Vagina (tissue), 2 donors: ENCODE results near the gene LRRC4C. TPM values are rescaled to one million over a fixed set of nuclear protein-coding genes. Genes with fewer than 3 reads are reported as not detected.

Source experiments
- DNase-seq, 2 donors: peaks; one replicate each; pipeline ENCODE4 v3.0.0-alpha.2; 2017; ENCODE audit errors: extremely low spot score in 2 of 2
- H3K27ac ChIP-seq: fragments of 200-600 bp; sonication (generic); one replicate; pipeline ENCODE4 v1.5.1; 2019
- H3K27me3 ChIP-seq: fragments of 200-600 bp; sonication (generic); one replicate; pipeline ENCODE4 v1.5.1; 2019
- H3K36me3 ChIP-seq, 2 donors: fragments of 200-600 bp; sonication (generic); one replicate each; pipeline ENCODE4 v1.5.1; 2017 to 2019
- H3K4me1 ChIP-seq: fragments of 200-600 bp; sonication (generic); one replicate; pipeline ENCODE4 v1.5.1; 2019
- H3K4me3 ChIP-seq, 2 donors: fragments of 200-600 bp; sonication (generic); 1 replicate in 1 of 2; 2 replicates in 1 of 2; pipeline ENCODE4 v1.5.1; 2016 to 2019
- H3K9me3 ChIP-seq: fragments of 200-600 bp; sonication (generic); one replicate; pipeline ENCODE4 v1.5.1; 2019
- POLR2A ChIP-seq, 2 donors: fragments of 450-650 bp; IDR thresholded peaks; one replicate each; pipeline ENCODE4 v1.6.1; 2017; ENCODE audit warnings: antibody characterized with exemption in 2 of 2, mild to moderate bottlenecking in 2 of 2, moderate library complexity in 2 of 2
- POLR2AphosphoS5 ChIP-seq, 2 donors: sonication (generic); formaldehyde crosslinking; IDR thresholded peaks; one replicate each; pipeline ENCODE4 v1.9.0; 2017; ENCODE audit warnings: antibody characterized with exemption in 2 of 2, mild to moderate bottlenecking in 2 of 2, low read depth in 1 of 2; ENCODE audit not compliant: insufficient read depth in 1 of 2
- intact Hi-C: fragments of 100-400 bp; cut with DNase I; formaldehyde crosslinking; loops from one replicate; pipeline ENCODE4 v1.15.1; 2023
- total RNA-seq: library from RNA; depleted of rRNA; stranded (reverse); fragments of >200 nt; gene quantifications from one replicate; pipeline ENCODE4 v1.2.3, GENCODE V29; 2016
- TF ChIP-seq, protein P1 (sequence below), 3 experiments: fragments of 450-650 bp in 2 of 3; fragments of 200-600 bp in 1 of 3; sonication (generic) in 1 of 3; IDR thresholded peaks; one replicate each; pipeline ENCODE4 v1.5.1; 2017 to 2019; ENCODE audit warnings: antibody characterized with exemption in 3 of 3, mild to moderate bottlenecking in 2 of 3, moderate library complexity in 2 of 3

Gene LRRC4C
- total RNA-seq, 1 donor from 2014 or later: 5.6 TPM

- intact Hi-C loops: no loop called here
Measured at GRCh38 chr11:40291741-40292140, 1167.7 kb downstream of the LRRC4C start.

GRCh38 chr11:40291329-40291728 lies 1168.1 kb downstream of the LRRC4C start:
- Histone ChIP-seq H3K4me1 (no peaks in the 10 kb centered on the region), H3K36me3 (no peaks in the 10 kb centered on the region), H3K27ac (no peak overlapping the region), H3K4me3 (peak overlapping the region; percentile 37 to 51), H3K27me3 (no peaks in the 10 kb centered on the region), H3K9me3 (no peaks in the 10 kb centered on the region)
- no peak for DNase-seq
- intact Hi-C loops: no loop called here
- TF ChIP-seq POLR2AphosphoS5 (IDR thresholded peaks at IDR 0.05; ENCODE audit: insufficient read depth in 1 of 2, low read depth in 1 of 2) (no peak), POLR2A (IDR thresholded peaks at IDR 0.05) (no peak)
- TF ChIP-seq, protein P1, sequence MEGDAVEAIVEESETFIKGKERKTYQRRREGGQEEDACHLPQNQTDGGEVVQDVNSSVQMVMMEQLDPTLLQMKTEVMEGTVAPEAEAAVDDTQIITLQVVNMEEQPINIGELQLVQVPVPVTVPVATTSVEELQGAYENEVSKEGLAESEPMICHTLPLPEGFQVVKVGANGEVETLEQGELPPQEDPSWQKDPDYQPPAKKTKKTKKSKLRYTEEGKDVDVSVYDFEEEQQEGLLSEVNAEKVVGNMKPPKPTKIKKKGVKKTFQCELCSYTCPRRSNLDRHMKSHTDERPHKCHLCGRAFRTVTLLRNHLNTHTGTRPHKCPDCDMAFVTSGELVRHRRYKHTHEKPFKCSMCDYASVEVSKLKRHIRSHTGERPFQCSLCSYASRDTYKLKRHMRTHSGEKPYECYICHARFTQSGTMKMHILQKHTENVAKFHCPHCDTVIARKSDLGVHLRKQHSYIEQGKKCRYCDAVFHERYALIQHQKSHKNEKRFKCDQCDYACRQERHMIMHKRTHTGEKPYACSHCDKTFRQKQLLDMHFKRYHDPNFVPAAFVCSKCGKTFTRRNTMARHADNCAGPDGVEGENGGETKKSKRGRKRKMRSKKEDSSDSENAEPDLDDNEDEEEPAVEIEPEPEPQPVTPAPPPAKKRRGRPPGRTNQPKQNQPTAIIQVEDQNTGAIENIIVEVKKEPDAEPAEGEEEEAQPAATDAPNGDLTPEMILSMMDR (IDR thresholded peaks at IDR 0.05): no peak

More at GRCh38 chr11:40291741-40292140, 1167.7 kb downstream of the LRRC4C start:
- no peak overlapping the region for H3K27ac ChIP-seq
- DNase-seq: no peak
- peak overlapping the region; percentile 37 to 51 for H3K4me3 ChIP-seq
- no peaks in the 10 kb centered on the region for H3K27me3 ChIP-seq
- TF ChIP-seq, protein P1 (IDR thresholded peaks at IDR 0.05): no peak
- TF ChIP-seq POLR2AphosphoS5 (IDR thresholded peaks at IDR 0.05; ENCODE audit: insufficient read depth in 1 of 2, low read depth in 1 of 2): no peak
- TF ChIP-seq POLR2A (IDR thresholded peaks at IDR 0.05): no peak
- no peaks in the 10 kb centered on the region for H3K4me1 ChIP-seq
- no peaks in the 10 kb centered on the region for H3K9me3 ChIP-seq
- H3K36me3 ChIP-seq: no peaks in the 10 kb centered on the region

- no peaks in the 10 kb centered on the region for H3K27me3 ChIP-seq
- H3K36me3 ChIP-seq: no peaks in the 10 kb centered on the region
- DNase-seq: no peak
- peak overlapping the region; percentile 6 to 18 for H3K4me3 ChIP-seq
- TF ChIP-seq, protein P1 (IDR thresholded peaks at IDR 0.05): no peak
- TF ChIP-seq POLR2A (IDR thresholded peaks at IDR 0.05): no peak
- TF ChIP-seq POLR2AphosphoS5 (IDR thresholded peaks at IDR 0.05; ENCODE audit: insufficient read depth in 1 of 2, low read depth in 1 of 2): no peak
- no peak overlapping the region for H3K27ac ChIP-seq
- no peaks in the 10 kb centered on the region for H3K9me3 ChIP-seq
- H3K4me1 ChIP-seq: no peaks in the 10 kb centered on the region
- intact Hi-C loops: no loop called here
Measured at GRCh38 chr11:40290171-40290631, 1169.3 kb downstream of the LRRC4C start.

GRCh38 chr11:40289370-40289769 lies 1170.1 kb downstream of the LRRC4C start:
- peak overlapping the region in 1 of 2 donors; percentile 6 for H3K4me3 ChIP-seq
- H3K4me1 ChIP-seq: no peaks in the 10 kb centered on the region
- H3K9me3 ChIP-seq: no peaks in the 10 kb centered on the region
- intact Hi-C loops: no loop called here
- H3K27me3 ChIP-seq: no peaks in the 10 kb centered on the region
- H3K27ac ChIP-seq: no peak overlapping the region
- H3K36me3 ChIP-seq: no peaks in the 10 kb centered on the region
- DNase-seq: no peak
- TF ChIP-seq, protein P1 (IDR thresholded peaks at IDR 0.05): no peak
- TF ChIP-seq POLR2AphosphoS5 (IDR thresholded peaks at IDR 0.05; ENCODE audit: insufficient read depth in 1 of 2, low read depth in 1 of 2) (no peak), POLR2A (IDR thresholded peaks at IDR 0.05) (no peak)

DNA sequence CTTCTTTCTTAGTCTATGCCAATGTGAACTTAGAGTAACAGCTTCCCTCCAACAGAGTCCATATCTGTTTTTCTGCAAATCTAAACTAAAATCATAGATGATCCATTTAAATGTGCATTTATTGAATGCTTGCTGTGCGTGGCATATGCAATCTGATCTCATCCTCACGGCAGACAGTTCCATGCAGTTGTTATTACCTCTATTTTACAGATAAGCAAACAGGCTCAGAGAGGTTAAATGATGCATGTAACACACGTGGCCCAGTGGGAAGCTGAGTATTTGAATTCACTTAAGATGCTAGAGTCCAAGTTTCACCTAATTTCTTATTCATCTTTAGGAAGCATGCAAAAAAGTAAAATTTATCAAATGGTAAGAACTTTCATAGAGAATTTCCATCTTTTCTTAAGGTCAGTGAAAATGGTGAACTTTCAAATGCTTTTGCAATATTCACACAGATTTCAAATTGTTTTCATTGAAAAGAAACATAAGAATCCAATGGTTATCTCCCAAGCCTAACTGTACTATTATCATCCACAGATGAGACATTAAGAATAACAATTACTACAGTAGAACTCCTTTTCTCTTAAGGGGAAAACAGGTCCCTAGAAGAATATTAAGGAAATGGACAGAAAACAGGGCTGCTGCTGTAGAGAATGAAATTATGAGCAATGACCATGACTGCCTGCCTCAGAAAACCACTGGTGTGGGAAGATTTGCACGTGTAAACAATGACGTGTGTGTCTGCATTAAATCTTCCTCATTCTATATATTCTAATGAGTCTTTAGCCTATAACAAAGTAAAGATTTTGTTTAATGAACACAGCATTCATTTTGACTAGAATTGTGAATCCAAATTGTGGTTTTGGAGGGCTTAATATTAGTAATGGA lies 1171.3 kb downstream of the LRRC4C start:
- Histone ChIP-seq H3K27me3 (no peaks in the 10 kb centered on the region), H3K9me3 (no peaks in the 10 kb centered on the region), H3K4me3 (peak overlapping the region in 1 of 2 donors; percentile 2), H3K36me3 (no peaks in the 10 kb centered on the region), H3K27ac (no peak overlapping the region), H3K4me1 (no peaks in the 10 kb centered on the region)
- intact Hi-C loops: no loop called here
- TF ChIP-seq, protein P1 (IDR thresholded peaks at IDR 0.05): no peak
- TF ChIP-seq POLR2AphosphoS5 (IDR thresholded peaks at IDR 0.05; ENCODE audit: insufficient read depth in 1 of 2, low read depth in 1 of 2) (no peak), POLR2A (IDR thresholded peaks at IDR 0.05) (no peak)
- no peak for DNase-seq
